GM12892 (cell line): ENCODE measurements around the gene HYCC2.
"Not testable (repeated sequence)": the region's sequence is repeated elsewhere in the genome, so short reads cannot be mapped to it uniquely, and the experiment has no call there.

Experiments used
- DNase-seq: peaks from one replicate; pipeline ENCODE4 v3.0.0; 2011; ENCODE audit not compliant: insufficient read length
- FAIRE-seq: peaks from 2 replicates; lab custom pipeline; 2011; peaks lifted over from hg19 to GRCh38; lab: Jason Lieb, UNC
- POLR2A ChIP-seq: IDR thresholded peaks from 2 replicates; pipeline ENCODE4 v1.6.1; 2011; ENCODE audit warnings: low read depth, low read length, control low read depth
- POLR2AphosphoS5 ChIP-seq: IDR thresholded peaks from 2 replicates; pipeline ENCODE4 v1.6.1; 2011; ENCODE audit warnings: low read depth, low read length, control low read depth
- TAF1 ChIP-seq: IDR thresholded peaks from 2 replicates; pipeline ENCODE4 v1.6.1; 2011; ENCODE audit warnings: low read depth, mild to moderate bottlenecking, control low read depth, low read length, borderline replicate concordance

HYCC2 gene

GRCh38 chr2:201059961-201060755 lies 11.3 kb downstream of the HYCC2 start:
- DNase-seq (no peak), FAIRE-seq (no peak)
- TF ChIP-seq TAF1 (no peak), POLR2AphosphoS5 (no peak), POLR2A (no peak)

- FAIRE-seq (no peak), DNase-seq (no peak)
- no peak for TF ChIP-seq POLR2A
- TF ChIP-seq POLR2AphosphoS5: no peak
- TF ChIP-seq TAF1: no peak
Measured at GRCh38 chr2:201058914-201059313, 12.6 kb downstream of the HYCC2 start.

DNA sequence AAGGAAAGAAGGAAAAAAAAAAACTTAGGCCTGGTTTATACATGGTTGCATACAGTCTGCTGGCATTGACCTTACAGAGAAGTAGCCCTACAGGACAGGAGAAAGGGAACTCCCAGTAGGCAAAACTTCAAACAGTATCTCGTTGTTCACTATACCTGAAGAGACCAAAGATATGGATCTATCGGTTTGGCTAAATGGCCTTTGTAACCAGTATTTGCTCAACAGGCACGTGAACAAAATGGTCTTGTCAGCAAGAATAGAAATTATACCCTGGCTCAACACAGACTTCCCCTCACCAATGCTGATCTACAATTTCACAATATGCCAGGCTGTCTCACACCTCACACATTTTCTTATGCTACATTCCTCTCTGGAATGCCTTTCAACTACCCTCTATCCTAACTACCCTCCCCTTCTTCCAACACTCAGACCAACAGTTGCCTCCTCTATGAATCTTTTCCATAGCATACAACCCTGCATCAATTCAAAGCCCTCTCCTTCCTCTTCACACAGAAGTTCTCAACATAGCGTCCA lies 13.7 kb downstream of the HYCC2 start:
- no peak for TF ChIP-seq POLR2A
- TF ChIP-seq POLR2AphosphoS5: no peak
- no peak for TF ChIP-seq TAF1
- DNase-seq (no peak), FAIRE-seq (peak; percentile 9)

- FAIRE-seq: no peak
- no peak for DNase-seq
- TF ChIP-seq TAF1 (no peak), POLR2AphosphoS5 (no peak), POLR2A (no peak)
Measured at GRCh38 chr2:201057087-201057521, 14.4 kb downstream of the HYCC2 start.

- no peak for DNase-seq
- no peak for TF ChIP-seq POLR2AphosphoS5
- no peak for TF ChIP-seq POLR2A
- TF ChIP-seq TAF1: no peak
- no peak for FAIRE-seq
Measured at GRCh38 chr2:201049455-201049854, 22.0 kb downstream of the HYCC2 start.

GRCh38 chr2:201046881-201047280 lies 24.6 kb downstream of the HYCC2 start:
- TF ChIP-seq TAF1: no peak
- TF ChIP-seq POLR2AphosphoS5: no peak
- TF ChIP-seq POLR2A: no peak
- no peak for FAIRE-seq
- no peak for DNase-seq

- FAIRE-seq, DNase-seq: not testable (repeated sequence)
Measured at GRCh38 chr2:201043050-201043449, 28.4 kb downstream of the HYCC2 start.

DNA sequence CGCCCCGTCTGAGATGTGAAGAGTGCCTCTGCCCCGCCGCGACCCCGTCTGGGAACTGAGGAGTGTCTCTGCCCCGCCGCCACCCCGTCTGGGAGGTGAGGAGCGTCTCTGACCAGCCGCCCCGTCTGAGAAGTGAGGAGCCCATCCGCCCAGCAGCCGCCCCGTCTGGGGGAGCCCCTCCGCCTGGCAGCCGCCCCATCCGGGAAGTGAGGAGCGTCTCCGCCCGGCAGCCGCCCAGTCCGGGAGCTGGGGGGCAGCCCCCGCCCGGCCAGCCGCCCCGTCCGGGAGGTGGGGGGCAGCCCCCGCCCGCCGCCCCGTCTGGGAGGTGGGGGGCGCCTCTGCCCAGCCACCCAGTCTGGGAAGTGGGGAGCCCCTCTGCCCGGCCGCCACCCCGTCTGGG lies 29.0 kb downstream of the HYCC2 start:
- not testable (repeated sequence) for DNase-seq, FAIRE-seq

DNA sequence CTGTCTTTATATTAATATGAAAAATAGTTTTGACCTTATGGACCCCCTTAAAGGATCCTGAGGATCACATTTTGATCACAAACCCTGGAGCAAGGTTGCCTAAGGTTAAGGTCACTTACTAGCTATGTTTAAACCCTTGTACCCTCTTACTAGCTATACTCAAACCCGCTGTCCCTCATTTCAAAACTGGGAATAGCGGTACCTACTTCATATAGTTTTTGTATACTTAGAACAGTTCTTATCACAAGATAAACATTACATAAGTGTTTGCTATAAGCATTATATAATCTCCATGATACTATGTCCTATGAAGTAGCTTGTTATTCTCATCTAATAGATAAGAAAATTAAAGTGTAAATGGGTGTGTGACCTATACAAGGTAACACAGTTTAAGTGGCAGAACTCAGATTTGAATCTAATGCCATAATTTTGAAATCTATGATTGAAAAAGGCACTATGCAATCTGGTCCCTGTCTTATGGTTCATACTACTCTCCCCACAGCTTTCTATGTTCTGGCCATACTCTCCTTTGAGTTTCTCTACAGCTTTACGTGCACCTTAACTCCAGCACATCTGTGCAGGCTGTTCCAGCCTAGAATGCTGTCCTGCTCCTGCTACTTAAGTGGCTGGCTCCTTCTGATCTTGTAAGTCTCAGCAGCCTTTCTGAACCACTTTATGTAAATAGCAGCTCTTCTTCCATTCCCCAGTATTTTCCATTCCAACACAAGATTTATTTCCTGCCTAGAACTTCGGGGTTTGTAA lies 30.4 kb downstream of the HYCC2 start:
- no peak for DNase-seq
- TF ChIP-seq POLR2A (no peak), TAF1 (no peak), POLR2AphosphoS5 (no peak)
- no peak for FAIRE-seq

GRCh38 chr2:201038855-201039254 lies 32.6 kb downstream of the HYCC2 start:
- TF ChIP-seq POLR2A (no peak), POLR2AphosphoS5 (no peak), TAF1 (no peak)
- FAIRE-seq (no peak), DNase-seq (no peak)

DNA sequence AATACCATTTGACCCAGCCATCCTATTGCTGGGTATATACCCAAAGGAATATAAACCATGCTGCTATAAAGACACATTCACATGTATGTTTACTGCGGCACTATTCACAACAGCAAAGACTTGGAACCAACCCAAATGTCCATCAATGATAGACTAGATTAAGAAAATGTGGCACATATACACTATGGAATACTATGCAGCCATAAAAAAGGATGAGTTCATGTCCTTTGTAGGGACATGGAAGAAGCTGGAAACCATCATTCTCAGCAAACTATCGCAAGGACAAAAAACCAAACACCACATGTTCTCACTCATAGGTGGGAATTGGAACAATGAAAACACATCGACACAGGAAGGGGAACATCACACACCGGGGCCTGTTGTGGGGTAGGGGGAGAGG lies 33.1 kb downstream of the HYCC2 start:
- FAIRE-seq, DNase-seq: not testable (repeated sequence)

DNA sequence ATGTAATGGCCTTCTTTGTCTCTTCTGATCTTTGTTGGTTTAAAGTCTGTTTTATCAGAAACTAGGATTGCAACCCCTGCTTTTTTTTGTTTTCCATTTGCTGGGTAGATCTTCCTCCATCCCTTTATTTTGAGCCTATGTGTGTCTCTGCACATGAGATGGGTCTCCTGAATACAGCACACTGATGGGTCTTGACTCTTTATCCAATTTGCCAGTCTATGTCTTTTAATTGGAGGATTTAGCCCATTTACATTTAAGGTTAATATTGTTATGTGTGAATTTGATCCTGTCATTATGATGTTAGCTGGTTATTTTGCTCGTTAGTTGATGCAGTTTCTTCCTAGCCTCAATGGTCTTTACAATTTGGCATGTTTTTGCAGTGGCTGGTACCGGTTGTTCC lies 37.1 kb downstream of the HYCC2 start:
- not testable (repeated sequence) for DNase-seq, FAIRE-seq
